Retinal pigment epithelial cell (primary cell): Measurements from ENCODE around the gene MAN2C1.
"Not testable (repeated sequence)": the region's sequence is repeated elsewhere in the genome, so short reads cannot be mapped to it uniquely, and the experiment has no call there.

Source experiments
- DNase-seq: peaks from one replicate; pipeline ENCODE4 v3.0.0-alpha.2; 2010; ENCODE audit warnings: low read depth
- H3K4me3 ChIP-seq: 2 replicates; pipeline ENCODE4 v1.5.1; 2011; ENCODE audit warnings: mild to moderate bottlenecking, low read length, control low read depth, moderate library complexity
- TF ChIP-seq, protein P1 (sequence below): conservative IDR thresholded peaks from 2 replicates; pipeline ENCODE4 v1.5.1; 2011; ENCODE audit warnings: low read depth, low read length, control low read depth, inconsistent platforms

Gene MAN2C1

DNA sequence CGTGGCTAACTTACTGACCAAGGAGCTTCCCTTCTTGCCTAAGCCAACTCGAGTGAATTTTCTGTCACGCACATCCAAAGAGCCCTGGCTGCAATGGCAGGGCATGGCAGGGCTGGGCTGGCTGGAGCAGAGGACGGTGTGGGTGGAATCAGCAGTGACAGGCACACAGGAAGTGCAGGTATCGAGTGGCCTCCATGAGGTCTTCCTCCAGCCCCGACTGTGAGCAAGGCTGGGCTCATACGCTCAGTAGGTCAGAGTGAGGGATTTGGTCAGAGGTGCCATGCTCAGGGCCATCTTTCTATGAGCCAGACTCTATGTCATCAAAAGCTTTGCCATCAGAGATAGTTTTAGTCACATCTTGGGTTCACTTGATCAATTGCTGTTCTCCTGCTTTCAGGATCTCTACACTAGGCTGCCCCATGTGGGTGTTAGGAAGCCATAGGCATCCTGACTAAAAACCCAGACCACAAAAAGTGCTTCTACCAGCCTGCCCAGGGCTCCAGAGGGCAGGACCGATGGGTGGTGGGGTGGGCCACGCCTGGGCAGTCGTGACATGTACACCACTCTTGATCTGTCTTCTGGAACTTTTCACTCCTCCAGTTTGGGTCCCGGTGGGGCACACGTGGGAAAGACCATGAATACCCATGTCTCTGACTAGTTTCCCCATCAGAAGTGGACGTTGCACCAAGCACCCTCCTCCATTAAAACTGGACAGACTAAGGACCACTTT lies 55.1 kb downstream of the MAN2C1 start:
- DNase-seq, result no peak

DNA sequence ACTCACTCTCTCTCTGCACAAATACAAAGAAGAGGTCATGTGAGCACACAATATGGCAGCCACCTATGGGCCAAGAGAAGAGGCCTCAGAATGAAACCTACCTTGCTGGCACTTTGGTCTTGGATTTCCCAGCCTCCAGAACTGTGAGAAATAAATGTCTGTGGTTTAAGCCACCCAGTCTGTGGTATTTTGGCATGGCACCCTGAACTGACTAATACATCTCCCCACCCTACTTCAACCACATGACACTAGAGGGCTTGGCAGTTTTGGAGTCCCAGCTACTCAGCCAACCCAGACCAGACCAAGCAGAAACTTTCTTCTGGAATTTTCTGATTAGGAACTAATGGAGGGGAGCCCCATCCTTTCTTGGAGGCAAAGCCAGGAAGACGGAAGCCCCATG lies 55.9 kb downstream of the MAN2C1 start:
- DNase-seq, H3K4me3 ChIP-seq: not testable (repeated sequence)

More for the DNA sequence above, 55.1 kb downstream of the MAN2C1 start:
- TF ChIP-seq, protein P1, sequence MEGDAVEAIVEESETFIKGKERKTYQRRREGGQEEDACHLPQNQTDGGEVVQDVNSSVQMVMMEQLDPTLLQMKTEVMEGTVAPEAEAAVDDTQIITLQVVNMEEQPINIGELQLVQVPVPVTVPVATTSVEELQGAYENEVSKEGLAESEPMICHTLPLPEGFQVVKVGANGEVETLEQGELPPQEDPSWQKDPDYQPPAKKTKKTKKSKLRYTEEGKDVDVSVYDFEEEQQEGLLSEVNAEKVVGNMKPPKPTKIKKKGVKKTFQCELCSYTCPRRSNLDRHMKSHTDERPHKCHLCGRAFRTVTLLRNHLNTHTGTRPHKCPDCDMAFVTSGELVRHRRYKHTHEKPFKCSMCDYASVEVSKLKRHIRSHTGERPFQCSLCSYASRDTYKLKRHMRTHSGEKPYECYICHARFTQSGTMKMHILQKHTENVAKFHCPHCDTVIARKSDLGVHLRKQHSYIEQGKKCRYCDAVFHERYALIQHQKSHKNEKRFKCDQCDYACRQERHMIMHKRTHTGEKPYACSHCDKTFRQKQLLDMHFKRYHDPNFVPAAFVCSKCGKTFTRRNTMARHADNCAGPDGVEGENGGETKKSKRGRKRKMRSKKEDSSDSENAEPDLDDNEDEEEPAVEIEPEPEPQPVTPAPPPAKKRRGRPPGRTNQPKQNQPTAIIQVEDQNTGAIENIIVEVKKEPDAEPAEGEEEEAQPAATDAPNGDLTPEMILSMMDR, result no peak
- no peak overlapping the region for H3K4me3 ChIP-seq

DNA sequence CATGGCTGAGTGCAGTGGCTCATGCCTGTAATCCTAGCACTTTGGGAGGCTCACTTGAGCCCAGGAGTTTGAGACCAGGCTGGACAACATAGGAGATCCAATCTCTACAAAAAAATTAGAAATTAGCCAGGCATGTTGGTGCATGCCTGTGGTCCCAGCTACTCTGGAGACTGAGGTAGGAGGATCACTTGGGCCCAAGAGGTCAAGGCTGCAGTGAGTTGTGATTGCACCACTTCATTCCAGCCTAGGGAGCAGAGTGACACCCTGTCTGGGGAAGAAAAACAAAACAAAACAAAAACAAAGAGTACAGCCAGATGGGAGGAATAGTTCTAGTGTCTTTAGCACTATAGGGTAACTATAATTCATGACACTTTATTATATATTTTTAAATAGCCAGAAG lies 58.7 kb downstream of the MAN2C1 start:
- no peak overlapping the region for H3K4me3 ChIP-seq
- no peak for DNase-seq
- TF ChIP-seq, protein P1, result no peak

DNA sequence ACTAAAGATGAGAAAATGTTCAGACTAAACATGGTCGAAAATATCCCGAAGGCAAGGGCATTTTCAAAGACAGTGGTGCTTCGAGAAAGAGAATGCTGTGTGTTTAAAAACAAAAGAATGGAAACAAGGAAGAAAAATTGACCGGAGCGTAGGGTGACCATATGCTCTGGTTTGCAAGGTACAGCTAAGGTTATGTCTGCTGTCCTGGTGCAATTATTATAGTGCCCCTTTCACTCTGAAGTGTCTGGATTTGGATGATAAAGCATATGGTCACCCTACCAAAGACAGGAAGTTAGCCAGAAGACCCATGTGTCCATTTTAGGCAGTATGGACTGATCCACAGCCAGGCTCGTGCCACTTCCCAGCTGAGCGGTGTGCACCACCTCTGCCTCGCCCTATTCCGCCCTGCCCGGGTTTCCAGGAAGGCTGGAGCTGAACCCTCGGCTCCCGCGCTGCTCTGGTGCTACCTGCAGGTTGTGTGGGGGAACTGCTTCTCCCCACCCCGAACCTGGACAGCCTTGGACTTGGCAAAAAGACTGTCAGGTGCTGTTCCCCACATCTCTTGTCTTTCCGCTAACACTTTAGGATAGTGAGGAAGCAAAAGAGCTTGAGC lies 60.5 kb downstream of the MAN2C1 start:
- TF ChIP-seq, protein P1, result peak; percentile 61
- no peak overlapping the region for H3K4me3 ChIP-seq
- DNase-seq, result no peak

DNA sequence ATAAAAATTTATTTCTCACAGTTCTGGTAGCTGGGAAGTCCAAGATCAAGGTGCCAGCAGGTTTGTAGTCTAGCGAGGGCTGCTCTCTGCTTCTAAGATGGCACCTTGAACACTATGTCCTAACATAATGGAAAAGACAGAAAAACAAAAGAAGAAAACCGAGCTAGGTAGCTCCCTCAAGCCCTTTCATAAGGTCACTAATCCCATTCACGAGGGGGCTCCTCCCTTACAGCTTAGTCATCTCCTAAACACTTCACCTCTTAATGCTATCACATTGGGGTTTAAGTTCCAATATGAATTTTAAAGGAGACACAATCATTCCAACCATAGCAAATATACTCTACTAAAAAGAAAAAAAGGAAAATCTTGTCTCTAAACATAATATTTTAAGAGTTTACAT lies 62.2 kb downstream of the MAN2C1 start:
- no peak overlapping the region for H3K4me3 ChIP-seq
- TF ChIP-seq, protein P1, result no peak
- peak; percentile 13 for DNase-seq
